ENCODE data around the gene PTPRG.

DNA sequence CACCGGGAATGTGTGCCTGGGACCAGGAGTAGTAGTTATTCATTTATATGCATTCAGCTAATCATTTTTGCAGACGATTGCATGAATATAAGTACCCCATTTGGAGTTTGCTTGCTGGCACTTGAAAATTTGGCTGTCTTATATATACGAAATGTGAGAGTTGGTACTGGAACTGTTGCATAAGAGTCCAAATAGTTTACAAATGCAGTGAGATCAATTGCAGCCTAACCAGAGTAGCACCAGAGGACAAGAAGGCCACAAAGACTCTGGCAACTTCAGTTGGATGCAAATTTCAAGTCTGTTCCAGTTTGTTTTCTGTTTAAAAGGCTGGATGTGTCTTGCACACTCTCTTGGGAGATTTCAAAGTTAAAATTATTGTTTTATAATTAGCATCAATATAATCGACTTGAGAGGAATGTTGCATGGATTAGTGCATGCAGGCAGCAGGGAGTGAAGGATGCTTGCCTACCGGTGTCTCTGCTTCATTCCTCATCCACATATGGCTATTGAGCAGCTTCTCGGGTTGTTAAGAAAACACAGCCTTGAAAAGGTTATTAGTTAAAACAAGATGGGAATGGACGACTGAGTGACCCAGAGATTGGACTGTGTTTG, 213.0 kb downstream of the PTPRG start:
- TF ChIP-seq EP300 (IDR thresholded peaks at IDR 0.05) (no peak), POLR2AphosphoS5 (IDR thresholded peaks at IDR 0.05) (no peak)
- TF ChIP-seq, protein P1, sequence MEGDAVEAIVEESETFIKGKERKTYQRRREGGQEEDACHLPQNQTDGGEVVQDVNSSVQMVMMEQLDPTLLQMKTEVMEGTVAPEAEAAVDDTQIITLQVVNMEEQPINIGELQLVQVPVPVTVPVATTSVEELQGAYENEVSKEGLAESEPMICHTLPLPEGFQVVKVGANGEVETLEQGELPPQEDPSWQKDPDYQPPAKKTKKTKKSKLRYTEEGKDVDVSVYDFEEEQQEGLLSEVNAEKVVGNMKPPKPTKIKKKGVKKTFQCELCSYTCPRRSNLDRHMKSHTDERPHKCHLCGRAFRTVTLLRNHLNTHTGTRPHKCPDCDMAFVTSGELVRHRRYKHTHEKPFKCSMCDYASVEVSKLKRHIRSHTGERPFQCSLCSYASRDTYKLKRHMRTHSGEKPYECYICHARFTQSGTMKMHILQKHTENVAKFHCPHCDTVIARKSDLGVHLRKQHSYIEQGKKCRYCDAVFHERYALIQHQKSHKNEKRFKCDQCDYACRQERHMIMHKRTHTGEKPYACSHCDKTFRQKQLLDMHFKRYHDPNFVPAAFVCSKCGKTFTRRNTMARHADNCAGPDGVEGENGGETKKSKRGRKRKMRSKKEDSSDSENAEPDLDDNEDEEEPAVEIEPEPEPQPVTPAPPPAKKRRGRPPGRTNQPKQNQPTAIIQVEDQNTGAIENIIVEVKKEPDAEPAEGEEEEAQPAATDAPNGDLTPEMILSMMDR (IDR thresholded peaks at IDR 0.05): no peak
